GM12873 (cell line): ENCODE results near the gene USP46.

Source experiments
- CTCF ChIP-seq: IDR thresholded peaks from 2 replicates; pipeline ENCODE4 v1.5.1; 2012; ENCODE audit warnings: low read depth, mild to moderate bottlenecking, moderate library complexity, low read length, control low read depth; ENCODE audit not compliant: insufficient read depth; ENCODE audit errors: missing control alignments

USP46 gene

GRCh38 chr4:52566136-52567031, 92.7 kb downstream of the USP46 start:
- TF ChIP-seq CTCF = no peak

GRCh38 chr4:52560844-52561280, 98.2 kb downstream of the USP46 start:
- TF ChIP-seq CTCF = no peak

GRCh38 chr4:52555356-52555716, 103.8 kb downstream of the USP46 start:
- TF ChIP-seq CTCF = no peak

- no peak for TF ChIP-seq CTCF
Observed at GRCh38 chr4:52554612-52555355, 104.3 kb downstream of the USP46 start.

- no peak for TF ChIP-seq CTCF
Observed at GRCh38 chr4:52552778-52553177, 106.3 kb downstream of the USP46 start.

- TF ChIP-seq CTCF = no peak
Observed at GRCh38 chr4:52551487-52551886, 107.6 kb downstream of the USP46 start.

- no peak for TF ChIP-seq CTCF
Observed at GRCh38 chr4:52550186-52550585, 108.9 kb downstream of the USP46 start.
